ENCODE data around the gene CAPSL. TPM values are rescaled to one million over a fixed set of nuclear protein-coding genes. Genes with fewer than 3 reads are reported as not detected.

CAPSL gene
- total and polyA plus RNA-seq, 11 donors = not detected

DNA sequence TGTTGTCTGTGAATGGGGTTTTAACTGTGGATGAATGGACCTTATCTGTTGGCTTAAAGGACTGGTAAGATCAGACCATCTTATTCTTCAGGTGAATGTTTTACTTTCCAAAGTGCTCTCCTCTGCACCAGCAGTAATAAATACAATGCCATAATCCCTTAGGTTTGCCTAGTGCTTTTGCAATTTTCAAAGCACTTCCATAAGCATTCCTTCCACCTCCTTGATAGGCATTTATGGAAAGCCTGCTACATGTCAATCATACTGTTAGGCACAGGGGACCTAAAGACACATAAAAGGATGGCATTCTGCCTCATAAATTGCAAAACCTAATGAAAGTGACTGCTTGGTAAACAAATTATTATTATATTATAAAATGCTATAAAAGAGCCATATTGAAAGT, 60.3 kb downstream of the CAPSL start:
- intact Hi-C loops (cut with DNase I) = no loop called here
- peaks cover 0 to 3% (median 0%) of the 10 kb centered on the region in 9 donors for H3K36me3 ChIP-seq
- H3K27ac ChIP-seq = no peak overlapping the region
- H3K4me3 ChIP-seq = no peak overlapping the region
- no peak for TF ChIP-seq POLR2A (IDR thresholded peaks at IDR 0.05)
- TF ChIP-seq, protein P1, sequence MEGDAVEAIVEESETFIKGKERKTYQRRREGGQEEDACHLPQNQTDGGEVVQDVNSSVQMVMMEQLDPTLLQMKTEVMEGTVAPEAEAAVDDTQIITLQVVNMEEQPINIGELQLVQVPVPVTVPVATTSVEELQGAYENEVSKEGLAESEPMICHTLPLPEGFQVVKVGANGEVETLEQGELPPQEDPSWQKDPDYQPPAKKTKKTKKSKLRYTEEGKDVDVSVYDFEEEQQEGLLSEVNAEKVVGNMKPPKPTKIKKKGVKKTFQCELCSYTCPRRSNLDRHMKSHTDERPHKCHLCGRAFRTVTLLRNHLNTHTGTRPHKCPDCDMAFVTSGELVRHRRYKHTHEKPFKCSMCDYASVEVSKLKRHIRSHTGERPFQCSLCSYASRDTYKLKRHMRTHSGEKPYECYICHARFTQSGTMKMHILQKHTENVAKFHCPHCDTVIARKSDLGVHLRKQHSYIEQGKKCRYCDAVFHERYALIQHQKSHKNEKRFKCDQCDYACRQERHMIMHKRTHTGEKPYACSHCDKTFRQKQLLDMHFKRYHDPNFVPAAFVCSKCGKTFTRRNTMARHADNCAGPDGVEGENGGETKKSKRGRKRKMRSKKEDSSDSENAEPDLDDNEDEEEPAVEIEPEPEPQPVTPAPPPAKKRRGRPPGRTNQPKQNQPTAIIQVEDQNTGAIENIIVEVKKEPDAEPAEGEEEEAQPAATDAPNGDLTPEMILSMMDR (IDR thresholded peaks at IDR 0.05) = no peak
- H3K27me3 ChIP-seq = no peaks in the 10 kb centered on the region
- ATAC-seq (no peak), DNase-seq (no peak)
- H3K4me1 ChIP-seq = peaks cover 0 to 25% (median 0%) of the 10 kb centered on the region in 12 donors
- H3K9me3 ChIP-seq = no peaks in the 10 kb centered on the region

DNA sequence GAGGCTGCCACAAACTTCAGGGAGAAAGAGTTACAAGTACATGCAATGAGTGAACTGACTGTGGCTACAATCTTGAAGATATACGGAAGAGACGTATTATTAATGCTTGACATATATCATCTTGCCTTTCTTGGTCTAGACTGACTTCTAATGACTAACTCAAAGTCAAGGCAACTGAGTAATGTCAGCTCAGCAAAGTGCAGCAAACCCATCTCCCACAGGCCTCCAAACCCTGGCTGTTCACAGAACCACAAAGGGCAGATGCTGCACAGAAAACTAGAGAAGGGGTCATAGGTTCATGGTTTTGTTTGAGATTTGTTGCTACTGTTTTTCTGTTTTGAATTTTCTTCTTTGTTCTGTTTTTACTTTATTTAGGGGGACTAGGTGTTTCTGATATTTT, 60.8 kb downstream of the CAPSL start:
- no peak for TF ChIP-seq POLR2A (IDR thresholded peaks at IDR 0.05)
- TF ChIP-seq, protein P1 (IDR thresholded peaks at IDR 0.05) = no peak
- Histone ChIP-seq H3K27ac (no peak overlapping the region), H3K36me3 (peaks cover 0 to 3% (median 0%) of the 10 kb centered on the region in 9 donors), H3K9me3 (no peaks in the 10 kb centered on the region), H3K4me3 (no peak overlapping the region), H3K27me3 (no peaks in the 10 kb centered on the region), H3K4me1 (peaks cover 0 to 25% (median 0%) of the 10 kb centered on the region in 12 donors)
- DNase-seq (no peak), ATAC-seq (no peak)
- 69 to 97% (median 95%) methylated on average over 2 of the region's 2 CpGs for WGBS, 4 donors
- intact Hi-C loops (cut with DNase I) = no loop called here

DNA sequence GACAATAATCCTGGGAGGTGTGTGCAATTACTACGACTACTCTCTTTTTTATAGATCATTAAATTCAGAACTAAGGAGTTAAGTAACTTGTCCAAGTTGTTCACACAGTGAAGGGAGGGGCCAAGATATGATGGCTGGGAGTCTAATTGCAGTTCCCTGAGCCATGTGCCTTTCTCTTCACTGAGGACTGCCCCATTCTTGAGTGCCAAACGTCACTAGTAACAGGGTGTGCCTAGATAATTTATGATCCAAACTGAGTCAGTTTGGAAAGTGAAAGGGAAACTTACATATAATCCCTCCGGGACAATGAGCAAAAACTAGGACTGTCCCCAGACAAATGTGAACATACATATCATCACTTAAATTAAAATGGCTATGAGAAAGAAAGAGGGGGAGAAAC, 61.5 kb downstream of the CAPSL start:
- 45 to 59% (median 48%) methylated on average over 3 of the region's 3 CpGs for WGBS, 4 donors
- ATAC-seq = peak in 2 of 4 donors; percentile 36 to 62
- intact Hi-C loops (cut with DNase I) = no loop called here

DNA sequence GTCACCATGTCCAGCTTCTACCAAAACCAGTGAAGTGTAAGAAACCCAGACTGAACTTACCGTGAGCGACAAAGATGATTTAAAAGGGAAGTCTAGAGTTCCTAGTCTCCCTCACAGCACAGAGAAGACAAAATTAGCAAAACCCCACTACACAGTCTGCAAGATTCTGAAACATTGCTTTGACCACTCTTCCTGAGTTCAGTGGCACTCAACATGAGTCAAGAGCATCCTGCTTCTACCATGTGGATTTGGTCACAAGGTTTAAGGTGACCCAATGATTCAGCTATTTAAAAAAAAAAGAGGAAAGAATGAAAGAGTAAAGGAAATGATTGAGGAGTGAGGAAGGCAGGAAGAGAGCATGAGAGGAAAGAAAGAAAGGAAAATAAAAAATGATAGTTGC, 62.0 kb downstream of the CAPSL start:
- H3K27me3 ChIP-seq = no peaks in the 10 kb centered on the region
- H3K27ac ChIP-seq = no peak overlapping the region
- intact Hi-C loops (cut with DNase I) = no loop called here
- WGBS, 4 donors = 85 to 97% (median 89%) methylated on average over 2 of the region's 2 CpGs
- H3K36me3 ChIP-seq = peaks cover 0 to 3% (median 0%) of the 10 kb centered on the region in 9 donors
- DNase-seq (no peak), ATAC-seq (no peak)
- peaks cover 0 to 25% (median 0%) of the 10 kb centered on the region in 12 donors for H3K4me1 ChIP-seq
- TF ChIP-seq, protein P1 (IDR thresholded peaks at IDR 0.05) = no peak
- no peak for TF ChIP-seq POLR2A (IDR thresholded peaks at IDR 0.05)
- H3K4me3 ChIP-seq = no peak overlapping the region
- no peaks in the 10 kb centered on the region for H3K9me3 ChIP-seq

More for the DNA sequence above, 61.5 kb downstream of the CAPSL start:
- Histone ChIP-seq H3K27me3 (no peaks in the 10 kb centered on the region), H3K4me1 (peaks cover 0 to 25% (median 0%) of the 10 kb centered on the region in 12 donors), H3K27ac (no peak overlapping the region), H3K9me3 (no peaks in the 10 kb centered on the region), H3K4me3 (no peak overlapping the region), H3K36me3 (peaks cover 0 to 3% (median 0%) of the 10 kb centered on the region in 9 donors)
- no peak for TF ChIP-seq POLR2A (IDR thresholded peaks at IDR 0.05)
- TF ChIP-seq, protein P1 (IDR thresholded peaks at IDR 0.05) = no peak
- DNase-seq = no peak
